D721Med (cell line): Measurements from ENCODE around the gene EPS8.

Experiments
- DNase-seq: peaks from one replicate; pipeline ENCODE4 v3.0.0; 2011; ENCODE audit warnings: low spot score; ENCODE audit not compliant: insufficient read length
- FAIRE-seq: peaks from 2 replicates; lab custom pipeline; 2011; peaks lifted over from hg19 to GRCh38; lab: Jason Lieb, UNC
- CTCF ChIP-seq: IDR thresholded peaks from 2 replicates; pipeline ENCODE4 v1.5.1; 2012; ENCODE audit warnings: mild to moderate bottlenecking, control low read depth; ENCODE audit not compliant: insufficient read depth; ENCODE audit errors: missing control alignments

EPS8 gene

GRCh38 chr12:15597125-15597830, 191.9 kb downstream of the EPS8 start:
- no peak for TF ChIP-seq CTCF
- no peak for FAIRE-seq

GRCh38 chr12:15596174-15596573, 193.0 kb downstream of the EPS8 start:
- no peak for FAIRE-seq
- TF ChIP-seq CTCF, result no peak
- no peak for DNase-seq

More at GRCh38 chr12:15597125-15597830, 191.9 kb downstream of the EPS8 start:
- DNase-seq, result no peak

GRCh38 chr12:15592934-15593333, 196.3 kb downstream of the EPS8 start:
- FAIRE-seq (no peak), DNase-seq (no peak)
- no peak for TF ChIP-seq CTCF

- DNase-seq, result no peak
- no peak for TF ChIP-seq CTCF
- FAIRE-seq, result no peak
Measured at GRCh38 chr12:15591811-15592210, 197.4 kb downstream of the EPS8 start.

GRCh38 chr12:15590180-15590826, 198.9 kb downstream of the EPS8 start:
- FAIRE-seq (peak; percentile 95), DNase-seq (peak; percentile 41)
- TF ChIP-seq CTCF, result peak; percentile 93

GRCh38 chr12:15589328-15590032, 199.7 kb downstream of the EPS8 start:
- FAIRE-seq (no peak), DNase-seq (no peak)

More at GRCh38 chr12:15589328-15590032, 199.7 kb downstream of the EPS8 start:
- no peak for TF ChIP-seq CTCF
